GM18502 (cell line): ENCODE results near the gene ERG.

Experiments
- ATAC-seq: cut with Tn5 transposase; IDR thresholded peaks from one replicate; pipeline ENCODE4 v1.9.1; 2021; ENCODE audit warnings: mild to moderate bottlenecking; ENCODE audit not compliant: unreplicated experiment, poor library complexity

The ERG gene

DNA sequence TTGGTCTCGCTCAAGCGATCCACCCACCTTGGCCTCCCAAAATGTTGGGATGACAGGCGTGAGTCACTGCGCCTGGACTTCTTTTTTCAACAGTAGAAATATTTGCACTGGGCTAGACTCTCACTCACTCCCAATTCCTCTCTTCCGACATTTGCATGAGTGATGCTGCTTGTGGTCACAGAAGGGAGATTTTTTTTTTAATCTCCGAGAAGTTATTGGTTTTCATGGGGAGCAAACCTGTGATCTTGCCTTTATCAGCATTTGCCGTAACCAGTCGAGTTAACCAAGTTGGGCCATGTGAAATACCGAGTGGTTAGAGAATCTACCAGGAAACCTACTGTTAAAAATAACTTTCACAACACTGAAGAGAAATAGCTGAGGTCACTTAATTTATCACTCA is 21.1 kb downstream of the ERG start:
- ATAC-seq, result no peak

DNA sequence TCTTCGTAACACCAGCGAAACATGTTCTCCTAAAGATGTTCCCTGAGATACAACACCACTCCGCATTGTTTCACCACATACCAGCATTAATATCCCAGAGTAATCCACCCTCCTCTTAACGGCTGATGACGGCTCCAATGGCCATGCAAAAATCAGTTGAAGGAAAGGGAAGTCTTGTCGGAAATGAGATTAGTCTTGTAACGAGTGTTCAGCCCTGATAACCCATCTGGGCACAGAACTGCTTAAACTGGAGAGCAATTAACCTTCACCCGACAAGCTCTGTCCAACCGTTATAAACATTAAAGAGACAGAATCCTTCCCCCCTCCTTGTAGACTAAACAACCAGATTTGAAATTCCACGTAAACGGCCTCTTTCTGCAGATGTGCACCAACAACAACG is 21.9 kb downstream of the ERG start:
- ATAC-seq, result no peak

DNA sequence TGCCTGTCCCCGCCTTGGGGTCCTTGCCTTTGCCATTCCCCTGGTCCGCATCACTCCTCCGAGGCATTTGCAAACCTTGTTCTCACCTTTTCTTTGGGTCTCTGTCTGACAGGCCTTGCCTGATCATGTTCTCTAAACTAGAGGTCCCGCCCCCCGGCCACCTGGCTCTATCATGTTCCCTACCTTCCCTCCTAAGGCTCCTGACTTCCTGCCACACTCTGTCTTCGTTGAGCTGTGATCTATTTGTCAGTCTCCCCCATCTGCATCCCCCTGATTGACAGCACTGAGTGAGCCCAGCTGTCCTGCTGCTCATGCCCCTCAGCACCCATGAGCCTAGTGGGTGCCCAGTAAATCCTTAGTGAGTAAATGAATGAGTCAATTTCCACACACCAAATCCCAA is 22.8 kb downstream of the ERG start:
- ATAC-seq, result no peak

- ATAC-seq, result no peak
These were observed 23.5 kb downstream of the ERG start for GRCh38 chr21:38474796-38475195.

DNA sequence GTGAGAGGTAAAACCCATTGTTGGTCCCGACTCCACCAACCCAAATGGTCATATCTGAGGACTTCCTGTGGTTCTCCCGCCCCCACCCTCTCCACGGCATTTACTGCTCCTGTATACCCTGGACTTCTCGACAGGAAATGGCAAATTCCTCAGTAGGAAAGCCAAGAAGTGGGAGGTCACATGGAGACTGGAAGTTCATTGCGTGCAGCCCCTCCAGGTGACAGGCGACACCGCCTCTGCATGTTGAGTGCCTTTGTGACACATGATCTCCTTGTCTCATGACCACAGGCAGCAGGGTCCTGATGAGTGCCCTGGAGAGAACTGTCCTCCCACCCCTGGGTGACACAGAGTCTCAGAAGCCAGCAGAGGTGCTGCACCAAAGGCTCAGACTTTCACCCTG is 24.2 kb downstream of the ERG start:
- no peak for ATAC-seq

DNA sequence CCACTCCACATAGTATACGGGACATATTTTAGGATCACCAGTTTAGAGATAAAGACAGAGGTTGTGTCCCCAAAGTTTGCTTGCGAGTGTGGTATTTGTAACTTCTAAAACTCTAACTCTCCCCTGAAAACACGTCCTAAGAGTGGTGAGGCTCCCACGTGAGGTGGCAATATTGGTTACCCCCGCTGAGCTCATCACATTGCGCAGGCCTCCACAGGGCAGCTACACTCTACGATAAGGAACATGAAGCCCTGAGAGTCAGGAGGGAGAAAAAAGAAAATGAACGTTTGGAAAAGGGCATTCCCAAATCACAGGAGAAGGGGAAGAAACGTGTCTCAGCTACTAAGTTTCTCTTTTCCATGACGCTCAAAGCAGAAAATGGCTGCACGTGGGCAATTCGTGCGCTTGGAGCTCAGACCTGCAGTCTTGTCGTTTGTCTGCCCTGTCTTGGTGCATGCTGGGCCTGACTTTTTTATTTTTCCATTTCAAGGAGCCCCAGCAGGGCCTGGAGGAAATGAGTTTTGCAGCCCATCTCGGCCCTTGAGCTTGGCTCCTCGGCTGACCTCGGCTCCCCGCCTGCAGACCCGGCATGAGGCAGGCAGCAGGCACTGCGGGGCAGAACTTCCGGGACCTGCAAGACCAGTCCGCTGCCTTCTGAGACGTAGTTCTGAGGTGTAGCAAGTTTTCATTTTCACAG is 25.7 kb downstream of the ERG start:
- no peak for ATAC-seq

GRCh38 chr21:38471766-38472165 is 26.5 kb downstream of the ERG start:
- ATAC-seq, result no peak

- ATAC-seq, result no peak
These were observed 27.5 kb downstream of the ERG start for GRCh38 chr21:38470755-38471154.

DNA sequence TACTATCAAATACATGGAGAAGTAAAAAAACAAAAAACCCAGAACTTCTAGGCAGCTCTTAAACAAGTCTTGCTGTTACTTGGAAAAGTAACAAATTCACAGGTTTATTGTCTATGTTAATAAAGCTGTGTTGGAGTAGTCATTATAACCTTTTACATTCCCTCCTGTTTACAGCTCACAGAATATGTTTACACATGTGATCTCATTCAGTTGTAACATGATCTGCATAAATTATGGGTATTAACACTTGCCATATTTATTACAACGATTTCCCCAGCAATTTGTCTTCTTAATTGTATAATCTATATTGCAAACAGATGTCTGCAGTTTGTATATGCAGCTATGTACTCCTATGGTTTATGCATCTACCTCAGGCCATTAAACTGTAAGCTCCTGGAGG is 28.6 kb downstream of the ERG start:
- ATAC-seq, result no peak

DNA sequence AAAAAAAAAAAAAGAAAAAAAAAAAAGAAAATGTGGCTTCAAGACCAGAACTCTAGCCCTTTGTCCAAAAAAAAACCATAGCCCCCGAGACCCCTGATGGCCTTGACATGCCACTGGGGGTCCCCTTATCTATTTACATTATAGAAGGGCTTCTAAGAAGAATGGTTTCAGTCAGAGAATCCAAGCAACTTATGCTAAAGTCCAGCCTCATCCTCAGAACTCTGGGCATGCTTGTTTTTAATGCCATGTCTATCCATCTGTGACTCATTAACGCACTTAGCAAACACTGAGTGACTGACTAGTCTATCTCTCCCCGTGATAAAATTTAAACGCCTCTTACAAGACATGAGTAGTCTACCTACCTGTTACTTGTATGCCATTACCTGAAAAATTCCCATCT is 29.3 kb downstream of the ERG start:
- no peak for ATAC-seq

GRCh38 chr21:38467911-38468310 is 30.4 kb downstream of the ERG start:
- no peak for ATAC-seq

DNA sequence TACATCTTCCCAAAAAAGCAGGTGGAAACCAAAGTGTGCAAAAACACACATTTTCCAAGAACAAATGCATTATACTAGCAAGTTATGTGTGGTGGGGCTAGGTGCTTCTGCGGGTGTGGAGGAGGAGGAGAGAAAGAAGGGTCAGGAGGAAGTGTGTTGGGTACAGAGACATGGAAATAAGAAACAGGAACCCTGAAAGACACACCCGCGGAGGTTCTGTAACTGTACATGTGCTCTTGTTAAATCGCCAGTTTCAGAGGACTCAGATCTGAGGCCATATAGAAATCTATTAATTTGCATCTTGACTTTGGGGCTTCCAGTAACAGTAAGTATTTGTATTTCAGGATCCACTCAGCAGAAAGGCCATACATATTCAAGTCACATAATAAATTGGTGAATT is 30.9 kb downstream of the ERG start:
- ATAC-seq, result no peak

DNA sequence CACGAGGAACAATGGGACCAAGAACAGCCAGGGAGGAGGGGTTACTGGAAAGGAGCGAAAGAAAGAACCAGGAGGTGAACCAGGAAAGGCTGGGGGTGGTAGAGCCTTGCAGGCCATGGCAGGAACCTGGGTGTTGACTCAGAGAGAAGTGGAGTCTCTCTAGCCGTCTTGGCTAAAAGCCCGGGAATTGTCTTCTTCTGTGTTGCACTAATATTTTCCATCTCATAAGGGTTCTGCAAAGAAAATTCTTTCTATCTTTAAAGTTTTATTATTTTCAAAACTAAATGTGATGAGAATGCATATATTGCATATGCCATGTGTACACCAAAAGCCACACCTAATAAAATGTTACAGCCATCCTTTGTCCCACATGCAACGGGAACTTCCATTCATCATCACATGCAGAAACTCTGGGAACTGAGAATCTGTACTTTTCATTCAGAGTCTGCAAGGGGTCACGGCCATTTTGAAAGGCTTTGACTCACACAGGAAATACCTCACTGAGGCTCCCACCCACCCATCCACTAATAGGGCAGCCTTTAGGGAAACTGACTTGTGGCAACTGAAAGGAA is 38.0 kb downstream of the ERG start:
- ATAC-seq, result no peak

- no peak for ATAC-seq
These were observed 38.8 kb downstream of the ERG start for GRCh38 chr21:38459490-38459889.

DNA sequence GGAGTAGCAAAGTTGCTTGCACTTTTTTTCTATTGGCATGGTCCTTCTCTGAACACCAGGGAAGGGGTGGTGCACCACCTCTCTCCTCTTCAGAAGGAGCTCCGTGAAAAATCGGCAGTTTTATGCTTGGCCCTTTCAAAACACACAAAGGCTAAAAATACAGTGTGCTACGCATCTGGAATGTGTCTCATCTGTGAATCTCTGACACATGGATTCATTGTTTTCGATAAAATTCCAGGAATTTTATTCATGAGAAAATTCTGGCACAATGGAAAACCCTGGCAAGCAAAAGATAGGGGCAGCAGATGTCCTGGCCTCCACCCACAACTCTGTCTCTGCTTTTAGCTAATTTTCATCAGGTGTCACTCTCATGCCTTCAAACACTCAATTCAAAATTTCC is 42.9 kb downstream of the ERG start:
- ATAC-seq, result no peak

DNA sequence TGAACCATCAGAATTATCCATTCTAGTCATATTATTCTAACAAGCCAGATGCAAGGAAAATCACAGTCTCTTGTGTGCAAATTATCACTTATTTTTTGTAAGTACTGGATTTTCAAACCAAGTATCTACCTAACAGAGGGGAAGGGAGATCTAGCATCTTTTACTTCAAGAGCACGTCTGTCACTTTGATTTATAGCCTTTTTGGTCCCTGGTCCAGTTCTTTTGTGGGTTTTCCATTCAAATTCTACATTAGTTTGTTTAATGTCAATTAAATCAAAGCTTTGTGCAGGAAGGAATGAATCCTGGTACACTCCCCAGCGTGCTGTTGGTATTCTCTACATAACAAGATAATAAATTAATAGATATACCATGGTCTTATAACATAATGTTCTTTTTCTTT is 43.6 kb downstream of the ERG start:
- ATAC-seq, result no peak

DNA sequence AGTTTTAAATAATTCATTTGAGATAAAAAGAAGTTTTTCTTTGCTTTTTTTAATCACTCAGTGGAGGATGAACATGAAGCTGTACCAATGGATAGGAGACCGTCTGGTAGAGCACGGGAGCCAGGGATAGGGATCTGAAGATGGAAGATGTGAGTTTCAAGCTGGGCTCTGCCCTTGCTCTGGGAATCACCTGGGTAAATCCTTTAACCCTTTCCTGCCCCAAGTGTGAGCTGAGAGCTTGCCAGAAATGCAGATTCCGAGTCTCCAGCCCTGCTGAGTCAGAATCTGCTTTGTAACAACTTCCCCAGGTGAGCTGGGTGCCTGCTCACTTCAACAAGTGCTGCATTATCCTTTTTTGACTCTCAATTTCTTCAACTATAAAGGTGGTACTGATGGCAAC is 44.1 kb downstream of the ERG start:
- ATAC-seq, result no peak

- no peak for ATAC-seq
These were observed 49.4 kb downstream of the ERG start for GRCh38 chr21:38448671-38449385.

DNA sequence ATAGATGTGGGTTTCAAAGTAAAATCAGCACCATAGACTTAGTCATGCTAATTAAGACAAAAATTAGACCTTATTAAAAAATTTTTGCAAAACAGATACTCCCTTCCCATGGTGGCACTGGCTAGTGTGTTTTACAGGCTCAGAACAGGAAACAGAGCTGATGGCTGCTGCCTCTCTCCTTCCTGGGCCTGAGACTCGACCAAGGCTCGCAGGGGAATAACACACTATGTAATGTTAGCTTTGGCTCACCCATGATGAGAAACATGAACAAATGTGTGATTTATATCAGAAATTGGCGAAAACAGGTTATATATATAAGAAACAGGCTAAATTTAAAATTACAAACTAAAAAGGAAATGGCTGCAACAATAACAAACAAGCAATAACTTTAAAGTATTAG is 50.7 kb downstream of the ERG start:
- no peak for ATAC-seq

GRCh38 chr21:38444691-38445090 is 53.6 kb downstream of the ERG start:
- ATAC-seq, result no peak

GRCh38 chr21:38443110-38443509 is 55.2 kb downstream of the ERG start:
- ATAC-seq, result no peak

DNA sequence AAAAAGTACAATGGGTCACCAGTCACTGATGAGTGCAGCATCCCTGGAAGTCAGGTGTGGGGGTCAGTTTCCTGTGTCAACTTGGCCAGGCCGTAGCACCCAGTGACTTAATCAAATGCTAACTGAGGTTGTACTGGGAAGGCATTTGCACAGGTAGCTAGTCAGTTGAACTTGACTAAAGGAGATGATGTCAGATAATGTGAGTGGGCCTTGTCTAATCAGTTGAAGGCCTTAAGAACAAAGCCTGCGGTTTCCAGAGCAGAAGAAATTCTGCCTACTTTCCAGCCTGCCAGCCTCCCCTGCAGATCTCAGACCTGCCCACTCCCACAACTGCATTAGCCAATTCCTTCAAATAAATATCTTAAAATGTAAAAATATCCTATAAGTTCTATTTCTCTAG is 57.1 kb downstream of the ERG start:
- no peak for ATAC-seq
